HAP-1 (cell line): Measurements from ENCODE around the gene FGF12.

Experiments
- DNase-seq, 2 experiments: peaks; one replicate each; pipeline ENCODE4 v3.0.0-alpha.2; 2016 to 2020; ENCODE audit warnings: low spot score in 2 of 2
- H3K27me3 ChIP-seq: fragments of 250-450 bp; sonication (Bioruptor Pico); 2 replicates; pipeline ENCODE4 v1.5.1; 2020; ENCODE audit warnings: low read depth, mild to moderate bottlenecking, moderate library complexity
- H3K36me3 ChIP-seq: fragments of 250-450 bp; sonication (Bioruptor Pico); replicated peaks from 2 replicates; pipeline ENCODE4 v1.5.1; 2020; ENCODE audit warnings: mild to moderate bottlenecking
- H3K4me1 ChIP-seq: fragments of 250-450 bp; sonication (Bioruptor Pico); 2 replicates; pipeline ENCODE4 v1.5.1; 2020; ENCODE audit warnings: mild to moderate bottlenecking
- H3K4me3 ChIP-seq: fragments of 250-450 bp; sonication (Bioruptor Pico); 2 replicates; pipeline ENCODE4 v1.5.1; 2020; ENCODE audit warnings: mild to moderate bottlenecking, moderate library complexity
- H3K9me3 ChIP-seq: fragments of 250-450 bp; sonication (Bioruptor Pico); 2 replicates; pipeline ENCODE4 v1.5.1; 2020; ENCODE audit warnings: mild to moderate bottlenecking, moderate library complexity
- in situ Hi-C: fragments of 300-500 bp; cut with MboI; formaldehyde crosslinking; loops from 3 replicates; pipeline ENCODE4 v1.14.3; 2020; ENCODE audit warnings: low sequenced_read_pairs, inconsistent platforms, mixed read lengths

The FGF12 gene

GRCh38 chr3:192340031-192340430, 387.3 kb downstream of the FGF12 start:
- no peaks in the 10 kb centered on the region for H3K9me3 ChIP-seq
- in situ Hi-C loops: no loop called here
- no peak overlapping the region for H3K4me3 ChIP-seq
- no peaks in the 10 kb centered on the region for H3K36me3 ChIP-seq
- no peak for DNase-seq
- H3K27me3 ChIP-seq: no peaks in the 10 kb centered on the region
- H3K4me1 ChIP-seq: no peaks in the 10 kb centered on the region

- no peak overlapping the region for H3K4me3 ChIP-seq
- DNase-seq: no peak
- no peaks in the 10 kb centered on the region for H3K9me3 ChIP-seq
- H3K4me1 ChIP-seq: no peaks in the 10 kb centered on the region
- H3K36me3 ChIP-seq: no peaks in the 10 kb centered on the region
- in situ Hi-C loops: no loop called here
- no peaks in the 10 kb centered on the region for H3K27me3 ChIP-seq
Observed at GRCh38 chr3:192339214-192339613, 388.1 kb downstream of the FGF12 start.

GRCh38 chr3:192336286-192336685, 391.1 kb downstream of the FGF12 start:
- Histone ChIP-seq H3K4me1 (no peaks in the 10 kb centered on the region), H3K27me3 (no peaks in the 10 kb centered on the region), H3K9me3 (no peaks in the 10 kb centered on the region), H3K4me3 (no peak overlapping the region), H3K36me3 (no peaks in the 10 kb centered on the region)
- no peak for DNase-seq
- in situ Hi-C loops: no loop called here

GRCh38 chr3:192332386-192333291, 394.7 kb downstream of the FGF12 start:
- no peak for DNase-seq
- H3K4me3 ChIP-seq: no peak overlapping the region
- H3K36me3 ChIP-seq: no peaks in the 10 kb centered on the region
- no peaks in the 10 kb centered on the region for H3K9me3 ChIP-seq
- H3K4me1 ChIP-seq: no peaks in the 10 kb centered on the region
- in situ Hi-C loops: no loop called here
- no peaks in the 10 kb centered on the region for H3K27me3 ChIP-seq

- DNase-seq: no peak
- no peaks in the 10 kb centered on the region for H3K27me3 ChIP-seq
- no peak overlapping the region for H3K4me3 ChIP-seq
- in situ Hi-C loops: no loop called here
- H3K9me3 ChIP-seq: no peaks in the 10 kb centered on the region
- no peaks in the 10 kb centered on the region for H3K4me1 ChIP-seq
- H3K36me3 ChIP-seq: no peaks in the 10 kb centered on the region
Observed at GRCh38 chr3:192331749-192332385, 395.5 kb downstream of the FGF12 start.

GRCh38 chr3:192326656-192327055, 400.7 kb downstream of the FGF12 start:
- no peaks in the 10 kb centered on the region for H3K4me1 ChIP-seq
- no peaks in the 10 kb centered on the region for H3K9me3 ChIP-seq
- H3K4me3 ChIP-seq: no peak overlapping the region
- in situ Hi-C loops: no loop called here
- H3K27me3 ChIP-seq: no peaks in the 10 kb centered on the region
- DNase-seq: no peak
- H3K36me3 ChIP-seq: no peaks in the 10 kb centered on the region

GRCh38 chr3:192317564-192317963, 409.8 kb downstream of the FGF12 start:
- DNase-seq: no peak

GRCh38 chr3:192313605-192314004, 413.7 kb downstream of the FGF12 start:
- no peak for DNase-seq
- peaks cover 3% of the 10 kb centered on the region; the same call in 1 of the 2 replicates for H3K27me3 ChIP-seq
- H3K36me3 ChIP-seq: no peaks in the 10 kb centered on the region
- no peaks in the 10 kb centered on the region for H3K4me1 ChIP-seq
- in situ Hi-C loops: no loop called here
- no peaks in the 10 kb centered on the region for H3K9me3 ChIP-seq
- no peak overlapping the region for H3K4me3 ChIP-seq

More at GRCh38 chr3:192317564-192317963, 409.8 kb downstream of the FGF12 start:
- no peak overlapping the region for H3K4me3 ChIP-seq
- H3K4me1 ChIP-seq: no peaks in the 10 kb centered on the region
- no peaks in the 10 kb centered on the region for H3K36me3 ChIP-seq
- H3K9me3 ChIP-seq: no peaks in the 10 kb centered on the region
- in situ Hi-C loops: no loop called here
- H3K27me3 ChIP-seq: no peaks in the 10 kb centered on the region

- DNase-seq: no peak
- no peaks in the 10 kb centered on the region for H3K4me1 ChIP-seq
- H3K4me3 ChIP-seq: no peak overlapping the region
- H3K27me3 ChIP-seq: peaks cover 6% of the 10 kb centered on the region
- H3K36me3 ChIP-seq: no peaks in the 10 kb centered on the region
- H3K9me3 ChIP-seq: no peaks in the 10 kb centered on the region
- in situ Hi-C loops: no loop called here
Observed at GRCh38 chr3:192307631-192308030, 419.7 kb downstream of the FGF12 start.

GRCh38 chr3:192303235-192303634, 424.1 kb downstream of the FGF12 start:
- peak in 1 of 2 experiments; percentile 15 for DNase-seq
- Histone ChIP-seq H3K36me3 (no peaks in the 10 kb centered on the region), H3K4me1 (no peaks in the 10 kb centered on the region), H3K27me3 (peaks cover 4% of the 10 kb centered on the region; the same call in 1 of the 2 replicates), H3K9me3 (no peaks in the 10 kb centered on the region), H3K4me3 (no peak overlapping the region)
- in situ Hi-C loops: no loop called here

- Histone ChIP-seq H3K36me3 (no peaks in the 10 kb centered on the region), H3K9me3 (no peaks in the 10 kb centered on the region), H3K4me1 (no peaks in the 10 kb centered on the region), H3K4me3 (no peak overlapping the region), H3K27me3 (peaks cover 4% of the 10 kb centered on the region; the same call in 1 of the 2 replicates)
- in situ Hi-C loops: no loop called here
- no peak for DNase-seq
Observed at GRCh38 chr3:192302721-192303120, 424.6 kb downstream of the FGF12 start.

GRCh38 chr3:192299921-192300320, 427.4 kb downstream of the FGF12 start:
- no peak for DNase-seq

GRCh38 chr3:192296845-192297244, 430.5 kb downstream of the FGF12 start:
- no peaks in the 10 kb centered on the region; the same call in 1 of the 2 replicates for H3K4me1 ChIP-seq
- no peaks in the 10 kb centered on the region for H3K9me3 ChIP-seq
- no peak overlapping the region for H3K4me3 ChIP-seq
- no peaks in the 10 kb centered on the region for H3K36me3 ChIP-seq
- DNase-seq: no peak
- in situ Hi-C loops: no loop called here
- no peaks in the 10 kb centered on the region for H3K27me3 ChIP-seq

More at GRCh38 chr3:192299921-192300320, 427.4 kb downstream of the FGF12 start:
- Histone ChIP-seq H3K36me3 (no peaks in the 10 kb centered on the region), H3K9me3 (no peaks in the 10 kb centered on the region), H3K4me1 (no peaks in the 10 kb centered on the region; the same call in 1 of the 2 replicates), H3K4me3 (no peak overlapping the region), H3K27me3 (peaks cover 4% of the 10 kb centered on the region; the same call in 1 of the 2 replicates)
- in situ Hi-C loops: no loop called here

- Histone ChIP-seq H3K27me3 (no peaks in the 10 kb centered on the region), H3K4me1 (no peaks in the 10 kb centered on the region), H3K4me3 (no peak overlapping the region), H3K9me3 (no peaks in the 10 kb centered on the region), H3K36me3 (no peaks in the 10 kb centered on the region)
- DNase-seq: no peak
- in situ Hi-C loops: no loop called here
Observed at GRCh38 chr3:192284443-192285072, 442.8 kb downstream of the FGF12 start.
